ENCODE measurements around the gene HOXB3. TPM values are rescaled to one million over a fixed set of nuclear protein-coding genes. Genes with fewer than 3 reads are reported as not detected.

Gene HOXB3
- polyA plus RNA-seq, 1 donor, result 30.8 TPM

DNA sequence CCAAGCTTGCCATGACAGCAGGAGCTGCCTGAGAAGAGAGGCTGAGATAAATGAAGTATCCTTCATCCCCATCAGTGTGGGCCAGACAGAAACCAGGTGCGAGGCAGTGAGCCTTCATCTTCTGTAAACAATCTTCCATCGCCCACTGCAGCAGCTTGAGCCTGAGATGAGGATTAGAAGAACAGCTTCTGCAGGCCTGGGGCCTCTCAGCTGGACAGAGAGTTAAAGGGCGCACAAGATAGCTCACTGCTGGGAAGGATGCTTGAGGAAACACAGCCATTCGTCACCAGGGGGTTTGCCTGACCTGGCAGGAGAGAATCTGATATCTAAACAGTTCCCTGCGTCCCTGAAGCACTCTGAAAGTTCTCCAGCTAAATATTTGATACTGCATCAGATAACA is 86.3 kb downstream of the HOXB3 start:
- no peaks in the 10 kb centered on the region for H3K9me3 ChIP-seq (ENCODE audit: control insufficient read depth, low read depth, low read length)
- no peak overlapping the region for H3K4me3 ChIP-seq (ENCODE audit: low read length)
- DNase-seq, result no peak
- H3K4me1 ChIP-seq (ENCODE audit: control insufficient read depth, insufficient read depth, low read length), result no peaks in the 10 kb centered on the region
- H3K36me3 ChIP-seq (ENCODE audit: control insufficient read depth, insufficient read depth, low read length), result no peaks in the 10 kb centered on the region
- no CpG with 5 or more reads among the region's 5 CpGs for WGBS (ENCODE audit: insufficient coverage, low lambda C conversion rate)
- H3K27me3 ChIP-seq (ENCODE audit: control insufficient read depth, insufficient read depth, low read length), result peaks cover 45% of the 10 kb centered on the region
- no peak overlapping the region for H3K27ac ChIP-seq (ENCODE audit: low read length)

GRCh38 chr17:48502901-48503300 is 87.1 kb downstream of the HOXB3 start:
- H3K27ac ChIP-seq (ENCODE audit: low read length), result no peak overlapping the region

DNA sequence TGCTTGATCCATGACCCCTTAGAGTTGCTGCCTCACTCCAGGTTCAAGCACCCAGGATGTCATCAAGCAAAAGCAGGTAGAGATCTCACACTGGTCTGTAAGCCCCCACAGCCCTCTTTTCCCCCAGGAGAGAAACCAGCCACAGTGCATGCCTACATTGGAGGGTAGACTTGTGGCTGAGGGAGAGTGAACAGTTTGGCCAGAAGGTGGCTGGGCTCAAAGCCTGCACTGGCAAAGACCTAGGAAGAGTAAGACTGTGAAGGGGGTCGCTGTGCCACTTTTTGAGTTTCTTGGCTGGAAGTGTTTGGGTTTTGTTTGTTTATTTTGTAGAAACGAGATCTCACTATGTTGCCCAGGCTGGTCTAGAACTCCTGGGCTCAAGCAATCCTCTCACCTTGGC is 87.7 kb downstream of the HOXB3 start:
- WGBS (ENCODE audit: insufficient coverage, low lambda C conversion rate), result no CpG with 5 or more reads among the region's 2 CpGs
- no peak overlapping the region for H3K4me3 ChIP-seq (ENCODE audit: low read length)
- no peaks in the 10 kb centered on the region for H3K9me3 ChIP-seq (ENCODE audit: control insufficient read depth, low read depth, low read length)
- no peaks in the 10 kb centered on the region for H3K4me1 ChIP-seq (ENCODE audit: control insufficient read depth, insufficient read depth, low read length)
- H3K36me3 ChIP-seq (ENCODE audit: control insufficient read depth, insufficient read depth, low read length), result no peaks in the 10 kb centered on the region
- no peak overlapping the region for H3K27ac ChIP-seq (ENCODE audit: low read length)
- no peak for DNase-seq
- H3K27me3 ChIP-seq (ENCODE audit: control insufficient read depth, insufficient read depth, low read length), result peaks cover 52% of the 10 kb centered on the region

More at GRCh38 chr17:48502901-48503300, 87.1 kb downstream of the HOXB3 start:
- no peaks in the 10 kb centered on the region for H3K4me1 ChIP-seq (ENCODE audit: control insufficient read depth, insufficient read depth, low read length)
- DNase-seq, result no peak
- H3K4me3 ChIP-seq (ENCODE audit: low read length), result no peak overlapping the region
- no peaks in the 10 kb centered on the region for H3K9me3 ChIP-seq (ENCODE audit: control insufficient read depth, low read depth, low read length)
- WGBS (ENCODE audit: insufficient coverage, low lambda C conversion rate), result no CpG with 5 or more reads among the region's 4 CpGs
- H3K36me3 ChIP-seq (ENCODE audit: control insufficient read depth, insufficient read depth, low read length), result no peaks in the 10 kb centered on the region
- peaks cover 53% of the 10 kb centered on the region for H3K27me3 ChIP-seq (ENCODE audit: control insufficient read depth, insufficient read depth, low read length)

- Histone ChIP-seq H3K9me3 (ENCODE audit: control insufficient read depth, low read depth, low read length) (no peaks in the 10 kb centered on the region), H3K27me3 (ENCODE audit: control insufficient read depth, insufficient read depth, low read length) (peaks cover 48% of the 10 kb centered on the region), H3K27ac (ENCODE audit: low read length) (peak overlapping the region; percentile 30), H3K36me3 (ENCODE audit: control insufficient read depth, insufficient read depth, low read length) (no peaks in the 10 kb centered on the region), H3K4me3 (ENCODE audit: low read length) (no peak overlapping the region), H3K4me1 (ENCODE audit: control insufficient read depth, insufficient read depth, low read length) (no peaks in the 10 kb centered on the region)
- peak; percentile 45 to 58 for DNase-seq
- WGBS (ENCODE audit: insufficient coverage, low lambda C conversion rate), result 69% methylated on average over 2 of the region's 12 CpGs
These were observed 89.3 kb downstream of the HOXB3 start for GRCh38 chr17:48500435-48501426.

DNA sequence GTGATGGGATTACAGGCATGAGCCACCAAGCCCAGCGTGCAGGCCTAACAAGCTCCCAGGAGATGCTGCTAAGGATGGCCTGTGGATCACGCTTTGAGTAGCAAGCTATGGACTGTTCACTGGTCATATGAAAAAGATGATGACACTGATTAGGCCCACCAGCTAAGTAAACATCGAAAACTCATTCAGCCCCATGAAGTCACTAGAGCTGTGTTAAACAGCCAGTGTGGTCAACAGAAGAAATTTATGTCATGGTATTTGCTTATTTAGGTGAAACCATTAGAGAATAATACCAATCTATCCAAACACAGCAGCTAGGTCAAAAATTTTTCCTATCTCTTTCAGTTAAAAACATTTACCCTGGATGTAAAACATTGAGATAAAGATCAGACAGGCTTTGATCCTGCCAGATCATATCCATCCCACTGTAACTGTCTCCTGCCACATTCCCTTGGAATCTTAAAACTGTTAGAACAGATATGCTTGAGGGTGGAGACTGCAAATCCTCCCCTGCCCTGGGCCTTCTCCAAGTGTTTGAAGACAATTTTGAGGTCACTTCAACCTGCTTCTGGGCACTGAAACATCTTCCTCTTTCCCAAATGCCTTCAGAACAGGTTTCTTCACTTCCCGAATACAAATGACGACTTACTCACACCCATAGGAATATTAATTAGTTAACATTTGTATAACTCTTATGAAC is 90.2 kb downstream of the HOXB3 start:
- Histone ChIP-seq H3K4me1 (ENCODE audit: control insufficient read depth, insufficient read depth, low read length) (no peaks in the 10 kb centered on the region), H3K36me3 (ENCODE audit: control insufficient read depth, insufficient read depth, low read length) (no peaks in the 10 kb centered on the region), H3K4me3 (ENCODE audit: low read length) (no peak overlapping the region), H3K9me3 (ENCODE audit: control insufficient read depth, low read depth, low read length) (no peaks in the 10 kb centered on the region), H3K27me3 (ENCODE audit: control insufficient read depth, insufficient read depth, low read length) (peaks cover 51% of the 10 kb centered on the region), H3K27ac (ENCODE audit: low read length) (peak overlapping the region; percentile 30)
- WGBS (ENCODE audit: insufficient coverage, low lambda C conversion rate), result no CpG with 5 or more reads among the region's 5 CpGs
- no peak for DNase-seq

DNA sequence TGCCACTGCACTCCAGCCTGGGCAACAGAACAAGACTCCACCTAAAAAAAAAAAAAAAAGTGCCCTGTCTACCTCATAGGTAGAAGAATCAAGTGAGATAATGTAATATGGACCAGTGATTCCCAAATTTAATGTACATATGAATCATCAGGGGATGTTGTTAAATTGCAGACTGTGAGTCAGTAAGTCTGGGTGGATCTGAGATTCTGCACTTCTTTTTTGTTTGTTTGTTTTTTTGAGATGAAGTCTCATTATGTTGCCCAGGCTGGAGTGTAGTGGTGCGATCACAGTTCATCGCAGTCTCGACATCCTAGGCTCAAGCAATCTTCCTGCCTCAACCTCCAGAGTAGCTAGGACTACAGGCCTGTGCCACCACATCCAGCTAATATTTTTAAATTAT is 90.8 kb downstream of the HOXB3 start:
- no peak for DNase-seq
- 100% methylated on average over 1 of the region's 3 CpGs for WGBS (ENCODE audit: insufficient coverage, low lambda C conversion rate)
- Histone ChIP-seq H3K4me3 (ENCODE audit: low read length) (no peak overlapping the region), H3K27me3 (ENCODE audit: control insufficient read depth, insufficient read depth, low read length) (peaks cover 55% of the 10 kb centered on the region), H3K4me1 (ENCODE audit: control insufficient read depth, insufficient read depth, low read length) (no peaks in the 10 kb centered on the region), H3K36me3 (ENCODE audit: control insufficient read depth, insufficient read depth, low read length) (no peaks in the 10 kb centered on the region), H3K9me3 (ENCODE audit: control insufficient read depth, low read depth, low read length) (no peaks in the 10 kb centered on the region), H3K27ac (ENCODE audit: low read length) (no peak overlapping the region)

Other genes starting within 250 kb of the HOXB3 start
- 3.0 TPM for gene SKAP1, start 160.0 kb downstream of the HOXB3 start, polyA plus RNA-seq
- 0.07 TPM for gene HOXB1, start 59.2 kb downstream of the HOXB3 start, polyA plus RNA-seq
- 18.6 TPM for gene HOXB2, start 45.1 kb downstream of the HOXB3 start, polyA plus RNA-seq
- gene HOXB4, start 11.9 kb downstream of the HOXB3 start, polyA plus RNA-seq, result 5.9 TPM
- gene HOXB5, start 3.5 kb upstream of the HOXB3 start, polyA plus RNA-seq, result 25.7 TPM
- gene HOXB6, start 14.7 kb upstream of the HOXB3 start, polyA plus RNA-seq, result 9.8 TPM
- gene HOXB7, start 20.8 kb upstream of the HOXB3 start, polyA plus RNA-seq, result 3.5 TPM
- 1.8 TPM for gene HOXB8, start 25.1 kb upstream of the HOXB3 start, polyA plus RNA-seq
- gene HOXB9, start 36.1 kb upstream of the HOXB3 start, polyA plus RNA-seq, result 0.03 TPM
- not detected for gene PRAC1, start 132.3 kb upstream of the HOXB3 start, polyA plus RNA-seq
- gene PRAC2, start 132.9 kb upstream of the HOXB3 start, polyA plus RNA-seq, result not detected
- not detected for gene HOXB13, start 138.5 kb upstream of the HOXB3 start, polyA plus RNA-seq
- gene TTLL6, start 227.0 kb upstream of the HOXB3 start, polyA plus RNA-seq, result 3.1 TPM
- 159 TPM for gene CALCOCO2, start 240.8 kb upstream of the HOXB3 start, polyA plus RNA-seq

Measured in large intestine (tissue), 3 donors.